ENCODE results near the gene MAF.
A peak's percentile ranks its signal among the peaks of the same experiment; 100 is the strongest.

MAF gene

DNA sequence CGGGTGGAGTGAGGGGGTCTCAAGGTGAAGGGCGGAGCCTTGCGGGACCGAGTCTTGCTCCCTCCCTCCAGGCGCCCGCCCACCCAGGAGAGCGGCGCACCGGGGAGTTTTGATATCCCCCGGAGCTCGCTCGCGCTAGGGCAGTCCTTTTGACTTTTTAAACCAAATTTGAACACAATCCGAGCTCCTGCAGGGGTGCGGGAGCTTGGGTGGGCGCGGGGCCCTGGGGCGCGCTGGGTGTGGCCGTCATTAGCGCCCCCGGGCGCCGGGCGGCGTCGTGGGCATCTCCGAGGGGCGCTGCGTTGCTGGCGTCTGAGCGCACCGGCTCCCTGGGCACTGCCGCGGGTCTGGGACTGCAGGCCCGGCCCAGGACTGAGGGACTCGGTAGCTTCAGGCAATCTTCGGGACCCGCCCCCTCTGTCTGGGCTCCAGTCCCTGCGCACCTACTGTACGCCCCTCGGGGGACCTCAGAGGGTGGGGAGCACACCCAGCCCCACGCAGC lies 10.9 kb downstream of the MAF start:
- no peak for DNase-seq (ENCODE audit: low read depth)
- TF ChIP-seq, protein P1, sequence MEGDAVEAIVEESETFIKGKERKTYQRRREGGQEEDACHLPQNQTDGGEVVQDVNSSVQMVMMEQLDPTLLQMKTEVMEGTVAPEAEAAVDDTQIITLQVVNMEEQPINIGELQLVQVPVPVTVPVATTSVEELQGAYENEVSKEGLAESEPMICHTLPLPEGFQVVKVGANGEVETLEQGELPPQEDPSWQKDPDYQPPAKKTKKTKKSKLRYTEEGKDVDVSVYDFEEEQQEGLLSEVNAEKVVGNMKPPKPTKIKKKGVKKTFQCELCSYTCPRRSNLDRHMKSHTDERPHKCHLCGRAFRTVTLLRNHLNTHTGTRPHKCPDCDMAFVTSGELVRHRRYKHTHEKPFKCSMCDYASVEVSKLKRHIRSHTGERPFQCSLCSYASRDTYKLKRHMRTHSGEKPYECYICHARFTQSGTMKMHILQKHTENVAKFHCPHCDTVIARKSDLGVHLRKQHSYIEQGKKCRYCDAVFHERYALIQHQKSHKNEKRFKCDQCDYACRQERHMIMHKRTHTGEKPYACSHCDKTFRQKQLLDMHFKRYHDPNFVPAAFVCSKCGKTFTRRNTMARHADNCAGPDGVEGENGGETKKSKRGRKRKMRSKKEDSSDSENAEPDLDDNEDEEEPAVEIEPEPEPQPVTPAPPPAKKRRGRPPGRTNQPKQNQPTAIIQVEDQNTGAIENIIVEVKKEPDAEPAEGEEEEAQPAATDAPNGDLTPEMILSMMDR (IDR thresholded peaks at IDR 0.05; ENCODE audit: low read depth, low read length, missing control alignments): no peak
- peak overlapping the region; percentile 13 for H3K4me3 ChIP-seq (ENCODE audit: low read depth, low read length)
- in situ Hi-C loops (cut with HindIII; ENCODE audit: low sequenced_read_pairs): no loop called here

DNA sequence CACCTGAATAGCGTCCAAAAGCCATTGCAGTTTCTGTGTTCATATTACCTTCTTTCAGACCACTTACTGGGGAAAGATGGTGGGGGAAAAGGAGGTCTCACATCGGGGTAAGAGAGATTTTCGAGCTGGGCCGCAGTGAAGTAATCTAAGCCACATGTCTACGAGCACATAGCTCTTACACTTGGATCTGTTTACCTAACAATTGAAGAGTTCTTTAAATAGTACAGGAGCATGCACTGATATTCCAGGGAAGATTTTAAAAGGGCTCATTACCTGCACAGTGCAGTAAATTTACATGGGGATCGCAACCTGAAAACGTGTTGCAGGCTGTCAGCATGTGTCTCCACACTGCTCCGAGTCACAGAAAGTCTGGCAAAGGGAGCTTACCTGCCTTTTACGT lies 12.6 kb downstream of the MAF start:
- no peak overlapping the region for H3K4me3 ChIP-seq (ENCODE audit: low read depth, low read length)
- in situ Hi-C loops (cut with HindIII; ENCODE audit: low sequenced_read_pairs): no loop called here
- TF ChIP-seq, protein P1 (IDR thresholded peaks at IDR 0.05; ENCODE audit: low read depth, low read length, missing control alignments): no peak
- no peak for DNase-seq (ENCODE audit: low read depth)

GRCh38 chr16:79587296-79587695 lies 13.2 kb downstream of the MAF start:
- TF ChIP-seq, protein P1 (IDR thresholded peaks at IDR 0.05; ENCODE audit: low read depth, low read length, missing control alignments): no peak
- no peak for DNase-seq (ENCODE audit: low read depth)
- no peak overlapping the region for H3K4me3 ChIP-seq (ENCODE audit: low read depth, low read length)
- in situ Hi-C loops (cut with HindIII; ENCODE audit: low sequenced_read_pairs): no loop called here

DNA sequence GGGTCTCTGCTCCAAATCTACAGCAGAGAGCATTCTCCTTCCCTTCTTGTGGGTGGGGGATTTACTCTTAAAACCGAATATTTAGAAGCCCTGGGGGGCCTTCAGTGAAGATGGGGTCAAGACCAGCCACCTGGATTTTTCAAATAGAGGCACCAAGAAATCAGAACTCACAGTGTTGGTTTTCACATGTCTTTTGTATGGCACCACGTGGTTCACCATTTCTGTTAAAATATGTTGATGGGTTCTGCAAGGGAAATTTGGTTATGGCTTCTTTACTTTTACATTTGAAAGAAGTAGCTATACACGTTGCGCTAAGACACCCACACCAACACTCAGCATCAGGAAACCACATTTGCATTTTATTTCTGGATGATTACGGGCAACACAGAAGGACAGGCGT lies 17.7 kb downstream of the MAF start:
- in situ Hi-C loops (cut with HindIII; ENCODE audit: low sequenced_read_pairs): no loop called here
- no peak overlapping the region for H3K4me3 ChIP-seq (ENCODE audit: low read depth, low read length)
- no peak for DNase-seq (ENCODE audit: low read depth)
- TF ChIP-seq, protein P1 (IDR thresholded peaks at IDR 0.05; ENCODE audit: low read depth, low read length, missing control alignments): no peak

- no peak overlapping the region for H3K4me3 ChIP-seq (ENCODE audit: low read depth, low read length)
- in situ Hi-C loops (cut with HindIII; ENCODE audit: low sequenced_read_pairs): no loop called here
- no peak for DNase-seq (ENCODE audit: low read depth)
- TF ChIP-seq, protein P1 (IDR thresholded peaks at IDR 0.05; ENCODE audit: low read depth, low read length, missing control alignments): no peak
These were observed 19.9 kb downstream of the MAF start for GRCh38 chr16:79580453-79581191.

DNA sequence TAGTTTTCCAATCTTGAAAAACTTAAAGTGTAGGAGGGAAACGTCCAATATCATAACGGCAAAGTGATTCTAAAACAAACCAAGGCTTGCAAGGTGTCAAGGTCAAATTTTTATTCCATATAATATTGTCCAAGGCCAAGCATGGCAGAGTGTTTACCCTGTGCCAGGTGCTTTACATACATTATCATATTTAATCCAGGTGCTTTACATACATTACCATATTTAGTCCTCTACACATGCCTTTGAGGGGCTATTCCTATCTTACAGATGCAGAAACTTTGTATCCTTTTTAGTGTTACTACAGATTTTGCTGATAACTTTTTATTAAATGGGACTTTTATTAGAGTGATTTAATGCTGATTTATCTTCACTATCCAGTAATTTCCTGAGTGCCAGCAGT lies 23.9 kb downstream of the MAF start:
- in situ Hi-C loops (cut with HindIII; ENCODE audit: low sequenced_read_pairs): no loop called here
- TF ChIP-seq, protein P1 (IDR thresholded peaks at IDR 0.05; ENCODE audit: low read depth, low read length, missing control alignments): no peak
- H3K4me3 ChIP-seq (ENCODE audit: low read depth, low read length): no peak overlapping the region
- DNase-seq (ENCODE audit: low read depth): no peak
